KMS-11 (cell line): ENCODE measurements around the gene NPC2.

Experiments used
- H2AFZ ChIP-seq: fragments of 200-600 bp; sonication (generic); 2 replicates; pipeline ENCODE4 v1.6.1; 2016; ENCODE audit warnings: antibody characterized with exemption, mixed run types, low read depth
- H3K27ac ChIP-seq: fragments of 200-600 bp; sonication (generic); 2 replicates; pipeline ENCODE4 v1.6.1; 2016; ENCODE audit warnings: mild to moderate bottlenecking, mixed run types
- H3K27me3 ChIP-seq: fragments of 200-600 bp; sonication (generic); 2 replicates; pipeline ENCODE4 v1.6.1; 2017; ENCODE audit warnings: mild to moderate bottlenecking, low read depth, mixed run types, moderate library complexity; ENCODE audit not compliant: insufficient read depth
- H3K36me3 ChIP-seq: fragments of 200-600 bp; sonication (generic); 2 replicates; pipeline ENCODE4 v1.6.1; 2017; ENCODE audit warnings: mild to moderate bottlenecking, mixed run types; ENCODE audit not compliant: insufficient read depth
- H3K4me1 ChIP-seq: fragments of 200-600 bp; sonication (generic); 2 replicates; pipeline ENCODE4 v1.6.1; 2016; ENCODE audit warnings: mild to moderate bottlenecking, low read depth, mixed run types; ENCODE audit not compliant: poor library complexity, severe bottlenecking
- H3K4me2 ChIP-seq: fragments of 200-600 bp; sonication (generic); 2 replicates; pipeline ENCODE4 v1.7.0; 2016; ENCODE audit warnings: mild to moderate bottlenecking, mixed run types
- H3K4me3 ChIP-seq: fragments of 200-600 bp; sonication (generic); IDR thresholded peaks from 2 replicates; pipeline ENCODE4 v1.6.1; 2017; ENCODE audit warnings: low read depth, low read length, mixed read lengths; ENCODE audit not compliant: insufficient read depth
- H3K79me2 ChIP-seq: fragments of 200-600 bp; sonication (generic); 2 replicates; pipeline ENCODE4 v1.6.1; 2016; ENCODE audit warnings: low read depth, mixed run types; ENCODE audit not compliant: insufficient read depth
- H3K9ac ChIP-seq: fragments of 200-600 bp; sonication (generic); 2 replicates; pipeline ENCODE4 v1.6.1; 2016; ENCODE audit warnings: mild to moderate bottlenecking, mixed run types
- H4K20me1 ChIP-seq: fragments of 200-600 bp; sonication (generic); 2 replicates; pipeline ENCODE4 v1.6.1; 2016; ENCODE audit warnings: mild to moderate bottlenecking, mixed run types; ENCODE audit not compliant: insufficient read depth
- CTCF ChIP-seq: fragments of 200-600 bp; sonication (generic); conservative IDR thresholded peaks from 2 replicates; pipeline ENCODE4 v1.6.1; 2017; ENCODE audit warnings: low read depth, mild to moderate bottlenecking, antibody characterized with exemption, low read length, moderate library complexity, mixed read lengths

The NPC2 gene

GRCh38 chr14:74518221-74518620 lies 25.1 kb upstream of the NPC2 start:
- Histone ChIP-seq H3K79me2 (no peaks in the 10 kb centered on the region), H3K4me3 (no peak overlapping the region), H3K27ac (no peak overlapping the region), H3K9ac (no peak overlapping the region), H4K20me1 (no peaks in the 10 kb centered on the region), H3K36me3 (no peaks in the 10 kb centered on the region), H2AFZ (no peak overlapping the region), H3K4me1 (peaks cover 8% of the 10 kb centered on the region), H3K27me3 (peaks cover 12% of the 10 kb centered on the region; the same call in 1 of the 2 replicates), H3K4me2 (no peak overlapping the region)
- no peak for TF ChIP-seq CTCF

GRCh38 chr14:74517731-74518130 lies 24.6 kb upstream of the NPC2 start:
- Histone ChIP-seq H3K9ac (no peak overlapping the region), H3K79me2 (no peaks in the 10 kb centered on the region), H3K4me2 (no peak overlapping the region), H3K27me3 (peaks cover 17% of the 10 kb centered on the region; the same call in 1 of the 2 replicates), H2AFZ (no peak overlapping the region), H3K27ac (no peak overlapping the region), H3K4me1 (peaks cover 8% of the 10 kb centered on the region), H4K20me1 (no peaks in the 10 kb centered on the region), H3K36me3 (no peaks in the 10 kb centered on the region), H3K4me3 (no peak overlapping the region)
- TF ChIP-seq CTCF, result no peak

GRCh38 chr14:74516451-74517160 lies 23.5 kb upstream of the NPC2 start:
- Histone ChIP-seq H3K9ac (no peak overlapping the region), H3K36me3 (no peaks in the 10 kb centered on the region), H3K4me2 (no peak overlapping the region), H3K4me1 (peaks cover 8% of the 10 kb centered on the region), H3K27ac (no peak overlapping the region), H3K27me3 (peaks cover 27% of the 10 kb centered on the region), H2AFZ (no peak overlapping the region), H3K79me2 (no peaks in the 10 kb centered on the region), H3K4me3 (no peak overlapping the region), H4K20me1 (no peaks in the 10 kb centered on the region)
- TF ChIP-seq CTCF, result no peak

- H3K4me2 ChIP-seq, result no peak overlapping the region
- peaks cover 34% of the 10 kb centered on the region for H3K27me3 ChIP-seq
- no peak overlapping the region for H3K9ac ChIP-seq
- H4K20me1 ChIP-seq, result no peaks in the 10 kb centered on the region
- no peak overlapping the region for H2AFZ ChIP-seq
- no peak overlapping the region for H3K4me3 ChIP-seq
- no peak overlapping the region for H3K27ac ChIP-seq
- no peak for TF ChIP-seq CTCF
- H3K36me3 ChIP-seq, result no peaks in the 10 kb centered on the region
- no peaks in the 10 kb centered on the region for H3K79me2 ChIP-seq
- peaks cover 8% of the 10 kb centered on the region for H3K4me1 ChIP-seq
Observed at GRCh38 chr14:74515891-74516412, 22.8 kb upstream of the NPC2 start.
